K562 (cell line): ENCODE data around the gene OR10G4. TPM values are rescaled to one million over a fixed set of nuclear protein-coding genes. Genes with fewer than 3 reads are reported as not detected.
A peak's percentile ranks its signal among the peaks of the same experiment; 100 is the strongest.
"Not testable (repeated sequence)": the region's sequence is repeated elsewhere in the genome, so short reads cannot be mapped to it uniquely, and the experiment has no call there.

ENCODE experiments used
- ATAC-seq: fragments of 200-7000 bp; cut with Tn5 transposase; 3 replicates; pipeline ENCODE4 v1.9.1; 2020; ENCODE audit warnings: moderate library complexity
- BruUV-seq: library from RNA; stranded (reverse); fragments of 400-500 nt; replicated peaks from 2 replicates; lab custom pipeline; 2021; lab: Mats Ljungman, UMichigan
- CTCF ChIA-PET: fragments of 300-600 bp; formaldehyde crosslinking; extraction: SDS; loops from one replicate; lab custom pipeline; 2021; ENCODE audit warnings: low intra/inter-chr PET ratio; lab: Yijun Ruan, JAX
- POLR2A ChIA-PET: fragments of 300-600, 350-650 bp; sonication (Branson Sonifier 250); formaldehyde crosslinking; extraction: SDS; loops from one replicate; lab custom pipeline; 2021; ENCODE audit warnings: antibody characterized with exemption, inconsistent platforms; lab: Yijun Ruan, JAX
- DNase-seq, 4 experiments: peaks; one replicate each; pipeline versions ENCODE4 v3.0.0 to v3.0.0-alpha.2; 2011 to 2018; ENCODE audit warnings: low spot score in 3 of 4, mixed read lengths in 3 of 4; ENCODE audit errors: extremely low read depth in 1 of 4
- FAIRE-seq: peaks from 2 replicates; lab custom pipeline; 2011; peaks lifted over from hg19 to GRCh38; lab: Jason Lieb, UNC
- H2AFZ ChIP-seq: 2 replicates; pipeline ENCODE4 v1.6.0; 2011; ENCODE audit warnings: low read depth, low read length, control low read depth, inconsistent platforms
- H3K27ac ChIP-seq: fragments of 200-600 bp; 3 replicates; pipeline ENCODE4 v1.8.0; 2011; ENCODE audit warnings: low read depth, mild to moderate bottlenecking, control low read depth, inconsistent platforms, low read length, moderate library complexity, mixed read lengths; ENCODE audit errors: extremely low read depth
- H3K27me3 ChIP-seq, 2 experiments: fragments of 300-600 bp in 1 of 2; 2 replicates in 1 of 2; 3 replicates in 1 of 2; pipeline versions ENCODE4 v1.6.0 to v1.8.0; 2011; ENCODE audit warnings: inconsistent platforms in 2 of 2, low read length in 2 of 2, mild to moderate bottlenecking in 1 of 2, mixed read lengths in 1 of 2, moderate library complexity in 1 of 2; ENCODE audit not compliant: control insufficient read depth in 2 of 2, insufficient read depth in 2 of 2
- H3K36me3 ChIP-seq: fragments of 300-600 bp; 3 replicates; pipeline ENCODE4 v1.8.0; 2011; ENCODE audit warnings: mild to moderate bottlenecking, low read length, inconsistent platforms; ENCODE audit not compliant: control insufficient read depth, insufficient read depth
- H3K4me1 ChIP-seq, 2 experiments: fragments of 200-600 bp in 1 of 2; replicated peaks in 1 of 2; 2 replicates in 1 of 2; 3 replicates in 1 of 2; pipeline versions ENCODE4 v1.5.1 to v1.8.0; 2011; ENCODE audit warnings: inconsistent platforms in 2 of 2, low read length in 2 of 2, mild to moderate bottlenecking in 1 of 2, mixed read lengths in 1 of 2, moderate library complexity in 1 of 2; ENCODE audit not compliant: control insufficient read depth in 2 of 2, insufficient read depth in 2 of 2
- H3K4me2 ChIP-seq: 2 replicates; pipeline ENCODE4 v1.6.1; 2011; ENCODE audit warnings: low read length, control low read depth, inconsistent platforms, mixed read lengths; ENCODE audit not compliant: insufficient read depth
- H3K4me3 ChIP-seq: fragments of 200-600 bp; sonication (generic), shearing (Covaris generic); 2 replicates; pipeline ENCODE4 v1.5.1; 2016; ENCODE audit warnings: control low read depth, inconsistent platforms
- H3K79me2 ChIP-seq: fragments of 200-600 bp; 3 replicates; pipeline ENCODE4 v1.8.0; 2011; ENCODE audit warnings: low read length, inconsistent platforms; ENCODE audit not compliant: control insufficient read depth, insufficient read depth
- H3K9ac ChIP-seq, 2 experiments: 2 replicates each; pipeline versions ENCODE4 v1.6.0 to v1.6.1; 2011; ENCODE audit warnings: low read depth in 2 of 2, low read length in 2 of 2, control low read depth in 1 of 2, inconsistent platforms in 1 of 2, mild to moderate bottlenecking in 1 of 2, mixed read lengths in 1 of 2; ENCODE audit not compliant: insufficient read depth in 1 of 2
- H3K9me1 ChIP-seq: one replicate; pipeline ENCODE4 v1.6.0; 2011; ENCODE audit warnings: inconsistent platforms, mild to moderate bottlenecking, low read length, moderate library complexity; ENCODE audit not compliant: control insufficient read depth, insufficient read depth
- H3K9me3 ChIP-seq: replicated peaks from 2 replicates; pipeline ENCODE4 v1.5.1; 2011; ENCODE audit warnings: low read depth, low read length, inconsistent platforms; ENCODE audit not compliant: control insufficient read depth, insufficient read depth
- H4K20me1 ChIP-seq: replicated peaks from 2 replicates; pipeline ENCODE4 v1.6.1; 2011; ENCODE audit warnings: low read length, inconsistent platforms, mixed read lengths; ENCODE audit not compliant: control insufficient read depth, insufficient read depth
- DACH1 ChIP-seq: fragments of 450-650 bp; IDR thresholded peaks from 2 replicates; pipeline ENCODE4 v1.6.1; 2018; ENCODE audit not compliant: partially characterized antibody
- RBFOX2 ChIP-seq: fragments of 200-400 bp; formaldehyde crosslinking; IDR thresholded peaks from 2 replicates; pipeline ENCODE4 v1.6.1; 2017; ENCODE audit warnings: low read depth, mild to moderate bottlenecking, low read length, moderate library complexity
- SMC3 ChIP-seq: conservative IDR thresholded peaks from 2 replicates; pipeline ENCODE4 v1.6.1; 2011; ENCODE audit warnings: low read depth, low read length, improper control_type of control experiment; ENCODE audit not compliant: insufficient read depth
- TSHZ1 ChIP-seq: fragments of 250-450 bp; sonication (Bioruptor Pico); IDR thresholded peaks from 2 replicates; pipeline ENCODE4 v1.4.0; 2020; ENCODE audit warnings: mild to moderate bottlenecking, moderate library complexity
- WGBS: fragments of 100-300 bp; shearing (Covaris generic); methylation state at CpG from one replicate; pipeline ENCODE4 v1.1.6; 2016; ENCODE audit warnings: low coverage, mixed read lengths; ENCODE audit not compliant: insufficient coverage; ENCODE audit errors: missing lambda C conversion rate; 5-methylcytosine and 5-hydroxymethylcytosine counted together
- in situ Hi-C: fragments of 300-500 bp; cut with MboI; formaldehyde crosslinking; loops from 4 replicates; pipeline ENCODE4 v1.15.0; 2018; ENCODE audit warnings: inconsistent platforms, mixed read lengths
- intact Hi-C: fragments of 100-400 bp; cut with micrococcal nuclease; formaldehyde crosslinking; loops from 2 replicates; pipeline ENCODE4 v1.14.2; 2022
- polyA plus RNA-seq, 8 experiments: library from polyadenylated mRNA; depleted of rRNA in 4 of 8; stranded (reverse) in 5 of 8; unstranded in 3 of 8; fragments of >200 nt; fragmentation: Nextera tagmentation in 2 of 8; fragmentation: Illumina TruSeq in 1 of 8; extraction: Ambion mirVana in 2 of 8; extraction: Trizol in 1 of 8; gene quantifications; 2 replicates each; pipeline versions ENCODE4 v1.2.1 to v1.2.3, GENCODE V29; 2011 to 2014; ENCODE audit warnings: inconsistent platforms in 1 of 8, missing spikeins in 1 of 8
- total RNA-seq, 7 experiments: library from RNA; depleted of rRNA in 6 of 7; stranded (reverse); fragments of >200 nt in 6 of 7; fragmentation: Illumina TruSeq in 2 of 7; extraction: Trizol in 2 of 7; gene quantifications; 2 replicates each; pipeline versions ENCODE4 v1.2.1 to v1.2.3, GENCODE V29; 2011 to 2021; ENCODE audit warnings: low replicate concordance in 1 of 7

The OR10G4 gene
- total and polyA plus RNA-seq, 9 of the 15 experiments (the other 6 are each of a cell fraction or from before 2014, with no cell fraction given), result not detected

DNA sequence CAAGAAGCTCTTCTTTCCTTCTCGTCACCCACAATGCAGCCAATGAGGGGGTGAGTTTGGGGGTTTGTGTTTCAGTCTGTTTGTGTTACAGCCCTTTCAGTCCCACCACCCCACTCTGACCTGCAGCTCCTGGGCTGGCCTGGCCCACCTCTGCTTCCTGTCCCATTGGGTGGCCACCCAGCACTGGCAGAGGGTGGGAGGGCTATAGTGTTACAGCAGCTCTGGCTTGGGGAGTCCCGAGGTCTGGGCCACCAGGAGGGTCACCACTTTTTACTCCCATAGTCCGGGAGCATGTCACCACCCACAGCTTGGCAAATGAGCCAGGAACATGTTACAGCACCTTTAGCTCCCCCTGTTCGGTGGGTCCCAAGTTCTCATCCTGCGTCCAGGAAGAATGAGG lies 33.5 kb upstream of the OR10G4 start:
- H3K27ac ChIP-seq, result no peak overlapping the region
- H3K4me1 ChIP-seq, result no peaks in the 10 kb centered on the region
- H3K79me2 ChIP-seq, result no peaks in the 10 kb centered on the region
- H3K4me3 ChIP-seq, result no peak overlapping the region
- in situ Hi-C loops (no loop called here), intact Hi-C loops (no loop called here)
- DNase-seq, result no peak
- no peaks in the 10 kb centered on the region for H3K9me3 ChIP-seq
- H3K9me1 ChIP-seq, result no peaks in the 10 kb centered on the region
- ATAC-seq, result no peak
- peaks cover 0 to 7% of the 10 kb centered on the region in 2 experiments; a peak in 1 of 5 replicates for H3K27me3 ChIP-seq
- no peaks in the 10 kb centered on the region for H4K20me1 ChIP-seq
- WGBS, result 18% methylated on average over 5 of the region's 5 CpGs
- POLR2A ChIA-PET, result interaction anchor here (0.6 to 1.0 kb wide), 2 partner anchors 16 to 496 kb away, joined by 3 read pairs; no protein-coding TSS in a partner anchor
- no peak overlapping the region for H2AFZ ChIP-seq
- no peak overlapping the region for H3K9ac ChIP-seq
- CTCF ChIA-PET, result no interaction called here
- H3K36me3 ChIP-seq, result no peaks in the 10 kb centered on the region
- BruUV-seq, result no TSS peak
- no peak for TF ChIP-seq SMC3
- TF ChIP-seq RBFOX2, result 0 out of 2 replicates have a peak, but pooled peaks have one; percentile 24
- TF ChIP-seq, all 486 proteins: peak for 1
- no peak overlapping the region for H3K4me2 ChIP-seq
- FAIRE-seq, result no peak

GRCh38 chr11:123995119-123995518 lies 17.7 kb upstream of the OR10G4 start, which contains the start of gene OR10G6:
TSS of gene OR10G6 (minus strand) at chr11:123995161. CDS start at chr11:123995161, 0 bp downstream.
- TF ChIP-seq TSHZ1 (CRISPR knock-in tag) (no peak), DACH1 (peak; percentile 91)

DNA sequence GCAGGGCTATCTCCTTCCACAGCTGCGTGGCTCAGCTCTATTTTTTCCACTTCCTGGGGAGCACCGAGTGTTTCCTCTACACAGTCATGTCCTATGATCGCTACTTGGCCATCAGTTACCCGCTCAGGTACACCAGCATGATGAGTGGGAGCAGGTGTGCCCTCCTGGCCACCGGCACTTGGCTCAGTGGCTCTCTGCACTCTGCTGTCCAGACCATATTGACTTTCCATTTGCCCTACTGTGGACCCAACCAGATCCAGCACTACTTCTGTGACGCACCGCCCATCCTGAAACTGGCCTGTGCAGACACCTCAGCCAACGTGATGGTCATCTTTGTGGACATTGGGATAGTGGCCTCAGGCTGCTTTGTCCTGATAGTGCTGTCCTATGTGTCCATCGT lies 3.0 kb downstream of the OR10G4 start:
- POLR2A ChIA-PET, FAIRE-seq: not testable (repeated sequence)

More at GRCh38 chr11:123995119-123995518, 17.7 kb upstream of the OR10G4 start, which contains the start of gene OR10G6:
- POLR2A ChIA-PET, result interaction anchor here (0.7 to 1.1 kb wide), 3 partner anchors 12 to 31 kb away, joined by 3 read pairs; no protein-coding TSS in a partner anchor
- Histone ChIP-seq H3K79me2 (no peaks in the 10 kb centered on the region), H2AFZ (no peak within 1 kb of the TSS), H3K4me3 (no peak within 1 kb of the TSS), H3K9me3 (no peaks in the 10 kb centered on the region), H3K36me3 (no peaks in the 10 kb centered on the region), H3K4me2 (no peak within 1 kb of the TSS), H3K27me3 (peaks cover 0 to 12% of the 10 kb centered on the region in 2 experiments; a peak in 1 of 5 replicates), H3K4me1 (no peaks in the 10 kb centered on the region), H3K9ac (no peak within 1 kb of the TSS), H4K20me1 (no peaks in the 10 kb centered on the region), H3K9me1 (no peaks in the 10 kb centered on the region), H3K27ac (no peak within 1 kb of the TSS)
- in situ Hi-C loops (no loop called here), intact Hi-C loops (no loop called here)
- CTCF ChIA-PET, result no interaction called here
- 0% methylated on average over 1 of the region's 1 CpG for WGBS
- ATAC-seq (no peak), FAIRE-seq (no peak), DNase-seq (no peak)
- BruUV-seq, result no TSS peak

More for the DNA sequence above, 3.0 kb downstream of the OR10G4 start:
- H3K4me2 ChIP-seq, H3K27me3 ChIP-seq, H3K9me3 ChIP-seq, ATAC-seq, DNase-seq, H4K20me1 ChIP-seq, H3K9me1 ChIP-seq, H3K79me2 ChIP-seq, BruUV-seq, H3K27ac ChIP-seq, CTCF ChIA-PET, H2AFZ ChIP-seq, H3K36me3 ChIP-seq, H3K4me1 ChIP-seq, H3K9ac ChIP-seq, intact Hi-C loops, H3K4me3 ChIP-seq, in situ Hi-C loops: not testable (repeated sequence)
- WGBS, result 2% methylated on average over 6 of the region's 9 CpGs
